ENCODE results near the gene PTPRK.

Gene PTPRK

GRCh38 chr6:128515550-128516513 lies 4.6 kb downstream of the PTPRK start:
- no peak for DNase-seq

DNA sequence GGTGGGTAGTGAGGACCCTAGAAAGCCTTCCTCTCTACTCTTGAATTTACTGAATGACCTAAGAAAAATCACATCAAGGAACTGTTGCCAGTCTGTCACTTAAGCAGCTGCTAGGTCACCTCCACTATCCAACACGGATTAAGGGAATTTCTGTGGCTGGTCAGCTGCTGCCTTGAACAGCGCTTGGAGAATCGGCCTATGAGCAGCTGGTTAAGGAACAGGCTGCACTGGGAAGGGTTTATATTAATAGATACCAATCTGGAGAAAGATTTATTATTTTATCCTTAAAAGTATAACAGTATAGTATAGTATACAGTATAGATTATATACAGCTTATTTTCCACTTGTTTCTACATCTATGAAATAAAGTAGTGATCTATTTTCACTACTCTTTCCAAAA lies 6.5 kb downstream of the PTPRK start:
- DNase-seq = no peak

DNA sequence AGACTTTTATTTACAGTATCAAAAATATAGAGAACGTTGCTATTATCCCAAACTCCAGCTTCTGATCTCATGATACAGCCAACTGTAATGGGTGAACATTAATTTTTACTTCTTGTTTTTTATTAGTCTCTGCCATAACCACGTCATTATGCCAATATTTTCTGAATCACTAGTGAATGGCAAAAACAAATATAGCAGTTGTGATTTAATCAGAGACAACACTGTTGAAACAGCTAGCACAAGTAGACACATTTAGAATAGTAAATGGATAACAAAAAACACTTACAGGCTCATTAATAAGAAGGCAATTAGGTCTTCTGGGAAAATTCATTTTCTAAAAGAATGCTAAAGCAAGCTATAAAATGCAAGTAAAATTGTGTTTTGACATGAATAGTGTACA lies 8.1 kb downstream of the PTPRK start:
- DNase-seq = peak; percentile 26

GRCh38 chr6:128511506-128511905 lies 8.9 kb downstream of the PTPRK start:
- no peak for DNase-seq

GRCh38 chr6:128509709-128510108 lies 10.7 kb downstream of the PTPRK start:
- DNase-seq = peak; percentile 22

DNA sequence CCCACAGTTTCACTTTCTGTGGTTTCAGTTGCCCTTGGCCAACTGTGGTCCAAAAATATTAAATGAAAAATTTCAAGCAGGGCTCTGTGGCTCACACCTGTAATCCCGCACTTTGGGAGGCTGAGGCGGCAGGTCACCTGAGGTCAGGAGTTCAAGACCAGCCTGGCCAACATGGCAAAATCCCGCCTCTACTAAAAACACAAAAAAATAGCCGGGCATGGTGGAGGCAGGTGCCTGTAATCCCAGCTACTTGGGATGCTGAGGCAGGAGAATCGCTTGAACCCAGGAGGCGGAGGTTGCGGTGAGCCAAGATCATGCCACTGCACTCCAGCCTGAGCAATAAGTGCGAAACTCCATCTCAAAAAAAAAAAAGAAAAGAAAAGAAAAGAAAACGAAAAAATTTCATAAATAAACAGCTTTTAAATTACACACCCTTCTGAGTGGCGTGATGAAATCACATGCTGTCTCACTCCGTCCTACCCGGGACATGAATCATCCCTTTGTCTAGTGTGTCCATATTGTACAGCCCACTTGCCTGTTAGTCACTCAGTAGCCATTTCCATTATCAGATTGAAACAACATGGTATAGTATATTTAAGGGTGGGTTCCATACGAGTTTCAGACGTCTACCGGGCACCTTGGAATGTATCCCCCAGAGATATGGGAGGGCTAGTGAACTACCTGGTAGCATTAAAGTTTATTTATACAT lies 11.7 kb downstream of the PTPRK start:
- DNase-seq = no peak

- DNase-seq = no peak
These were observed 12.8 kb downstream of the PTPRK start for GRCh38 chr6:128507337-128508310.

DNA sequence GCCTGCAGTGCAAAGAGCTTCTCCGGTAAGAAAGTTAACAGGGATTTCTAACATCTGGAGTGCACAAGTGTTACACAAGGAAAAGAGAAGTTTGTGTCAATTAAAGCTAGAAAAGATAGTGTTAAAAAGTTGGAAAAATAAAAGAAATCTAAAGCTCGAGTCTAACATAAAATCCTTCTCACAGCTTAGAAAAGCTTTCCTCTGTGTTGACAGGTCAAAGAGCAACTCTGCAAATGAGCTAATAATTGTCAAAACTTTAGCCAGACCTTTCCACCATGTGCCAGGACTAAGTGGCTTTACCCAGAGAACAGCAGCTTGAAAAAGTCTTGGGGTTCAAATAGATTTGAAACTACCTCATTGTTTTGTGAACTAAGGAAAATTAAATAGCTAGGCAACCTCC lies 14.8 kb downstream of the PTPRK start:
- DNase-seq = no peak

DNA sequence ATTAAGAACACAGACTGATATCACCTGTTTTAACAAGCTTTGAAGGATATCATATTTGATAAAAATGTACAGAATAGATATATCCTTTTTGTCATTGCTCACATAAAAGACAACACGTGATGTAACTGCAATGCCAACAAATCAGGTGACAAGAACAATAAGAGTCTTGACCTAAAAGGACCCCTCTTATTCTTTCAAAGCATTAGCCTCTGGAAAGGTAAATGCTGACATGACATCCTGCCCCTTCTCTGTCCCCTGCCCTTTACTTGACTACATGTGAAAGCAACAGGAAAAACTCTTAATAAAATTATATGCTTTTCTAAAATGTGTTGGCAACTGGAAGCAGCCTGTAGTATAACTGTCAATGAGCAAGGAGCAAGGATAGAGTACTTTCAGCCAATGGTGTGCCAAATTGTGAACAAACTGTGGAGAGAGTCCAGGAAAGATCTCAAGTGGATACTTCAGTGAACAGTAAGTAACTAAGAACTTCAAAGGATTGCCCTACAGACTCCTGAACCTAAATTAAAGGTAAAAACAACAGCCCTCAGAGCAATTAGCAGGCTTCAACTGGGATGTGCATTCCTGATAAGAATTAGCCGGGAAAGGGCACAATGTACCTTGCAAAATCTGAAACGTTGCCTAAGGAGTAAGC lies 16.3 kb downstream of the PTPRK start:
- peak; percentile 48 for DNase-seq

DNA sequence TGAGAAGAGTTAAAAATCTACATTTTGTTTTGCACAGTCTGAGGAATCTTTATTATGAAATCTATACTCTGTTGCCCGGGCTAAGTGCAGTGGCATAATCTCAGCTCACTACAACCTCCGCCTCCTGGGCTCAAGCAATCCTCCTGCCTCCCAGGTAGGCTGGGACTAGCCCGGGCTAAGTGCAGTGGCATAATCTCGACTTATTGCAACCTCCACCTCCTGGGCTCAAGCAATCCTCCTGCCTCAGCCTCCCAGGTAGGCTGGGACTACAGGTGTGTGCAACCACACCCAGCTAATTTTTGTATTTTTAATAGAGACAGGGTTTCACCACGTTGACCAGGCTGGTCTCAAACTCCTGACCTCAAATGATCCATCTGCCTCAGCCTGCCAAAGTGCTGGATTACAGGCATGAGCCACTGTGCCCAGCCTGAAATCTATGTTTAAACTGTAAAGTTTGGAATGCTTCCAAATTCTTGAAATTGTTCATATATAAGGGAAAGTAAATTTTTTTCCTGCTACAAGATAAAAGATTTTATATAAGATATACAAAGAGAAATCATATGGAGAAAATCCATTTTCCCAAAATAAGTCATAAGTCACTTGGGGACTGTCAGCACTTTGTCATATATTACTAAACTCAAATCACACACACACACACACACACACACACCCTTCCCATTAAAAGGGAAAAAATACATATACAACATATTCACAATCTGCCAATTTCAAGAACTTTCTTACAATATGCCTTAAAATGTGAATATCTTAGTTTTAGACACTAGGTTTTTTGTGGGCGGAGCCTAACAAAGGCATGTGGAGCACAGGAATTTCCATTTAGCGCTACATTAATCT lies 19.4 kb downstream of the PTPRK start:
- no peak for DNase-seq

DNA sequence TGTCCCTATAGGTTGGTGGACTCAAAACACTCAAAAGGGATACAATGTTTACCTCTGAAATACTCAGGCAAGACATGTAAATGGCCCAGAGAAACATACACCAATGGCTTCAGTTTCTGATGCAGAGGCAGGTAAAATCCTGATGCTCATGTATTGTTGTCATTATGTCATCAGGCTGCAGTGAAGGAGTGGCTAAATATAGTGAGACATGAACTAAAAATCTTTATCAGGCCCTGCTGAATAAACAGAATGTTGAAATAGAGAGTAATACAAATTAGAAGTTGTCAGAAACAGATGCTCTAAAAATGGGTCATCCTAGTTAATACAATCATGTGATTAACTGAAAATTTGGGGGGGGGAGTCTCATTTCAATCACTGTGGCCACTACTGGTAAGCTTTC lies 20.4 kb downstream of the PTPRK start:
- no peak for DNase-seq

DNA sequence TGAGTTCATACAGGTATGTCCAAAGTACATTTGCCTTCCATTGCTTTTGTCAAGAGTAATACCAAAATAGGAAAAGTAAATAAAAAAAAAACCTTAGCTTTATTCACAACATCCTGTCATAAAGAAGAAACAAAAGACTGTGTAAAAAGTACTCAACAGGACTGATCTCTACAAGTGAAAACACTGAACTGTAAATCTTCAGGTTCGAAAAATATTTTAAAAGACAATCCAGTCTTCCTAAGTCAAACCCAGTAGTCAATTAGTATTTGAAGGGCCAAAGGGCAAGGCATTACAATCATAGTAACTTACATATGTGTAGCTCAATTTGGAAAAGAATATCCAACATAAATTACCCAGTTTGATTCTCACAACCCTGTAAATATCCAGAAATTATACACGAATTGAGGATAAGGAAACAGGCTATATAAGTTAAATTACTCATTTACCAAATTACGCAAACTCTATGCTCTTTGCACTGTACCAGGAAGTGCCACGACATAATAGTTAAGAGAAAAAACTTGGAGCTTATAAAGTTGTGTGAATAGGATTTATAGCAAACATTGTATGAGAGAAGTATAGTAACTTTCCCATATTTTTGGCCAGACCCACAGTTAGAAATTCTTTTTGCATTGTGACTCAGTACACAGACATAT lies 21.2 kb downstream of the PTPRK start:
- no peak for DNase-seq

DNA sequence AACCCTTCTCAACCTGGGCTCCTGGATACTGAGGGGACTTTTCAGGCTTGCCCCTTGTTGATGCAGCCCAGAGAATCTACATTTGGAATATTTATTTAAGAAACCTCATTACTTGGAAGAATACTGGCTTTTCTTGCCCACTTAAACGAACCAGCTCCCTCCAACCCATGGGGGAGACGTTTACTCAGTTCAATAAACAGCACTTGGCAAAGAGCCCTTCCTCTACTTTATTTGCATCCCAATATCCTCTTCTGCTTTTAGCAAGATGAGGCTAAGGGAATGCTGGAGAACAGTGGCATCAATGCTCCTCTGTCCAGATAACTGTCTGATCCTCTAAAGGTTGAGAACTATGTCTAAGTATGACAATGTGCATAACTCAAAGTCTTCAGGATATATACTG lies 22.2 kb downstream of the PTPRK start:
- DNase-seq = no peak

DNA sequence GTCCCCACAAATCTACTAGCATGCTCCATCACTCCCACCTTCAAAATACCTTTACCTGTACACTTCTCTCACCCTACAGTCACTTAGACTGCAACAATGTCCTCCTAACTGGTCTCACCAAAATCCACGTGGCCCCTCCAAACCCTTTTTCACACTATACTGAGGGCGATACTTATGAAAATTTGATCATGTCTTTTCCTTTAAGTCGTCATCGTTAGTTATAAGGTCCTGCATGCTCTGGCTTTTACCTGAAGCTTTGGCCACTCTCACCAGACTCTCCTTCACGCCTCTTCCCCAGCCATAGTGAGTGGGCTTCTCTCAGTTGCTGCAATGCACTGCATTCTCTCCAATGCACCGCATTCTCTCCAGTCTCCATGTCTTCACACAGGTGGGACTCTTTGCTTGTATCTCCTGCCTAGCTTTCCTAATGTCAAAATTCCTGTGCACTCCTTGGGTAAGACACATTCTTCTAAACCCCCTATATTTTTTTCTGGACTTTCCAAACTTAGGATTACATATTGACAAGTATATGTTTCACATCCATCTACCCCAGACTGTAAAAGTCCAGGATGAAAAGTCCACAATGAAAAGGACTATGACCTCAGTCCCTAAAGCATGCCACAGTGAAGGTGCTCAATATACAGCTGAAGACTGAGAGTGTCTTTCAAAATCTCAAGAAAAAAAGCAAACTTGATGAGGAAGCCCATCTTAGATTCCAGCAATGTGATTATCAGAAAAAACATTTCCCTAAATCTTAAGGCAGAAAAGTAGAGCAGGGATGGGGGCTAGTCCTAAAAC lies 24.7 kb downstream of the PTPRK start:
- DNase-seq = no peak

- no peak for DNase-seq
These were observed 26.0 kb downstream of the PTPRK start for GRCh38 chr6:128494440-128494839.

DNA sequence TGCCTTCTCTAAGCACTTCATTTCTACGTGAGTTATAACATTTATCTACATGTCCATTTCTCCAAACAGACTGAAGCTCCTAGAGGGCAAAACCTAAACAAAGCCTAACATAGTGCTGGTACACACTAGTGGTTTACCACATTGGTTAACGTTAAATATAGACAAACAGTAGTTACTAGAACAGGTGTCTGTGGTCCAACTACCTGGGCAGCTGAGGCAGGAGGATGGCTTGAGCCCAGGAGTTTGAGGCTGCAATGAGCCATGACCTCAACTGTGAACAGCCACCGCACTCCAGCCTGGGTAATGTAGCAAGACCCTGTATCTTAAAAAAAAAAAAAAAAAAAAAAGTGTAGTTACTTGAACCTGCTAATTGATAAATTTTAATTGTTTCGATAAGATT lies 26.5 kb downstream of the PTPRK start:
- no peak for DNase-seq

DNA sequence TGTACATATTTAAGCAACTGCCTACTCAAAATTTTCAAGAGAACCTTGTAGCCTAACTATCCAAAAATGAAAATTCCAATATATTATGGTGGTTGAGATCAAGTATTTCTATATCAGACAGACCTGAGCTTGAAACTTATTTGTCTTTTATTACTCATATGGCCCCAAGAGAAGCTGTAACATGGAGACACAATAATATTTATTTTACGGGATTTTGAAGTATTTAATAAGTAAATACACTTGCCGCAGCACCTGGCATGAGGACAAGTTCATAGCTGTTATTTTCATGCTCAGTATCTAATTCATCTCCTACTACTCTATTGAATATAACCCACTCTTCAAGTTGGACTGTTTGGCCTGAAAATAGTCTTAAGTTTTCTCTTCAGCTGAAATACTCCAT lies 28.0 kb downstream of the PTPRK start:
- DNase-seq = peak; percentile 76

GRCh38 chr6:128491610-128492206 lies 28.7 kb downstream of the PTPRK start:
- DNase-seq = peak; percentile 64

GRCh38 chr6:128491100-128491581 lies 29.3 kb downstream of the PTPRK start:
- DNase-seq = peak; percentile 59

Measured in NCI-H1105 treated with DMSO at 0.1 percent for 48 hours (cell line).